Measurements from ENCODE around the gene SLC25A51.

The SLC25A51 gene

GRCh38 chr9:37903647-37904444 lies at the start of gene SLC25A51:
Gene SLC25A51 (minus strand): TSS chr9:37904127. CDS start chr9:37888550, 15,577 bp downstream.
- DNase-seq (ENCODE audit: low spot score) = peak; percentile 93

DNA sequence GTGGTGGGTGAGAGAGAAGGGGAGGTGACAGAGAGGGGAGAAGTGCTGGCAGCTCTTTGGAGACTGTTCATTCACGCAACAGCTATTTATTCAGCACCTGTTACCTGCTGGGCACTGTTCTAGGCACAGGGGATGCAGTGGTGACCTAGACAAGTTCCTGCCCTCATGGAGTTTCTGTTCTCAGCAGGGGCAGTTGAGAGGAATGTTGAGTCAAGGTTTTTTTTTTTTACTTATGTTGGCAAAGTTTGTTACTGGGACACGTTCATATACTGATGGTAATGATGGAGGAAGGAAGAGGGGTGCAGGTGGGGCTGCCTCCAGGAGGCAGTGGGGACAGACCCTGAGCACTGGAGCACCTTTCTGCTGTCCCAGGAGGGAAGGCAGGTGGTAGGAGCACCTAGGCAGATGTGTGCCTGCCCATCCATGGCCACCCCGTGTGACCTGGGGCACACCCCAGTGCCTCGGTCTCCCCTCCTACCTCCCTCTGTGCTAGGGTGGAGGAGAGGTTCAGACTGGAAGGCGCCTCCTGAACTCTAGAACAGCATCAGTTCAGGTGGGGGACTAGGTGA lies 49.4 kb upstream of the SLC25A51 start:
- no peak for DNase-seq (ENCODE audit: low spot score)

DNA sequence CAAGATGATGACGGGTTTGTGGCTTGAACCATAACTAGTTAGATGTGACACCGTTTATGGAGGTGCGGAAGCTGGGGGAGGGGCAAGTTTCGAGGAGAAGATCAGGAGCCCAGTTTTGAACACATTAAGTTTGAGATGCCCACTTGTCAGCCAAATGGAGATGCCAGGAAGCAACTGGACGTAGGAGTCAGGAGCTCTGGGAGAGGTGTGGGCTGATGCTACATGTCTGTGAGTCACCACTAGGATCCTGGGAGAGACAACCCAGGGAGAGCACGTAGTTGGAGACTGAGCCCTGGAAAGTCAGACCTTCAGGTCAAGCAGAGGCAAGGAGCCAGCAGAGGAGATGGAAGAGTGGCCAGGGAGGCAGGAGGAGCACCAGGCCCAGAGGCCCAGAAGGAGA lies 48.8 kb upstream of the SLC25A51 start:
- no peak for DNase-seq (ENCODE audit: low spot score)

DNA sequence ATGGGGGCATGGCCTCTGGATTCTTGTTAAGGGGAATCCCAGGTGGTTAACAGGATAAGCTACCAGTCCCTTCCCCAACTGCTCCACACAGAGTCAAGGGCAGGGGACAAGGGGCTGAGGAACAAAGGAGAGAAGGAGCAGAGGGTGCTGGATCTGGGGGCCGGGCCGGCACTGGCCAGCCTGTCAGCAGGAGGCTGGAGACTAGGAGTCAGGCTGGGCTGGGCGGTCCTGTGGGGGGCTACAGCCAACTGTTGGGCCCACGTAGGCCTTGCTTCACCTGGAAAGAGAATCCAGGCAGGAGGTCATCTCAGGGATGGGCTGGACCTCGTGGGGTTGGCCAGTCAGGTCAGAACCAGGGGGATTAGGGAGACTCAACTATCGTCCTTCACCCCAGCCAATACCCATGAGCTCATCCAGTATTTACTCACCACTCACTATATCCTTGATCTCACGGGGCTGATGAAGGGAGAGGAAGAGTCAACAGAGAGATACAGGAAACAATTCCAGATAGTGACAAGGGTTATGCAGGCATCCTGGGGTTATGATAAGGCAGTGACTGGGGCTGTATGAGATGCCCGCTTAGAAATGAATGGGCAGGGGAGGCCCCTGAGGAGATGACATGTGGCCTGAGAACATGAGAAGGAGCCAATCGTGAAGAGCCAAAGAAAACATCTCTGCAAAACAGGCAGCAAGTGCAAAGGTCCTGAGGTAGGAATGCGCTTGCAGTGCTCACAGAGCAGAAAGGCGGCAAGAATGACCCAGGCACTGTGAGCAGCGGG lies 47.9 kb upstream of the SLC25A51 start:
- DNase-seq (ENCODE audit: low spot score) = no peak

DNA sequence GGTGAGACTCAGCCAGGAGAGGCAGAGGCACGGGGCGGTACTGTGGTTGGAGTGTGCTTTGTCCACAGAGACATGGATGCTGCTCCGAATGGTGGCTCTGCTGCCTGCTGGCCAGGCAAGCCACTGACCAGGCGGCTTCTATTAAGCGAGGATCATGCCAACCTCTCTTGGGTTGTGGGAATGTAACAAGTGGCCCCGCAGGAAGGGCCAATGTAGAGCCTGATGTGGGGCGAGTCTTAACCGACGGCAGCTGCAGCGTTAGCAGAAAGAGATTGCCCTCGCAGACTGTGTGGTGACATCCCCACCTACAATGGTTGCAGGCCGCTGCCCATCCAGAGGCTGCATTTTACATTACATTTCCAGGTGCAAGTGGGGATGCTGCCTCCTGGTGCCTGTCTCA lies 46.6 kb upstream of the SLC25A51 start:
- no peak for DNase-seq (ENCODE audit: low spot score)

DNA sequence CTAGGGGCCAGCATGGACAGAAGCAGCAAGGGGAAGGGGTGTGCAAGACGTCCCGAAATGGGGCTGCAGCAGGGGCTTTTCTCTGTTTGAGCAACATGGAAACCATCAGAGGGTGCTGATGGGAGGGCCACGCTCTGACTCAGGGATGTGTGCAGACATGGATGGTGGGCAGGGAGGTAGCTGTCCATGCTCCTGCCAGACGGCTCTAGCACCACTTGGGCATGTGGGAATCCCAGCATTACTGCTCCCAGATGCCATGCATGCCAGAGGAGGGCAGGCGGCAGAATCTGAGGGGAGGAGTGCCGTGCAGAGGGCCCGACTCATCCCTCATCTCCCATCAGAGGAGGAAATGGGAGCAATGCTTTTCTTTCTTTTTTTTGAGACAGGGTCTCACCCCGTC lies 45.6 kb upstream of the SLC25A51 start:
- DNase-seq (ENCODE audit: low spot score) = no peak

DNA sequence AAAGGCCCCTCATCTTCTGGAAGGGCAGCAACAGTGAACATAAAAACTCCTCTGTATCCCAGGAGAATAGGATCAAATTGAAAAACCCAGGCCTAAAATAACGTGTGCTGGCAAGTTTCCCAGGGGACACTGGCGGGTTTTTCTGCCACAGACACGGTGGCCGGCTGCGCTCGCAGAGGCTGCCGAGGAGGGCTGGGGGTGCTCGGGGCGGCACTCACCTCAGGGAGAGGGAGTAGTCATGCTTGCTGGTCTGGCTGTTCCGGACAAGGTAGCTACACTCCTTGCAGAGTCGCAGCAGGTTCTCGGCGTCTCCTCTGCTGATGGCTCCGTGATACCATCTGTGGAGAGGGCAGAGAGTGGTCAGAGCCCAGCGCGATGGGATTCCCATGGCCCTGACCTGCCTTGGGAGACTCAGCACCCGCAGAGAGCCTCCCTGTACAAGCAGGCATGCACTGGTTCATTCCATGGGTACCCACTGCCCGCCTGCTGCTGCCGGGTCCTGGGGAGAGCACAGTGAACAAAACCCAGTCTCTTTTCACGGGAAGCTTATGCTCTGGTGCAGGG lies 44.6 kb upstream of the SLC25A51 start:
- DNase-seq (ENCODE audit: low spot score) = no peak

- no peak for DNase-seq (ENCODE audit: low spot score)
These were observed 44.0 kb upstream of the SLC25A51 start for GRCh38 chr9:37947977-37948376.

DNA sequence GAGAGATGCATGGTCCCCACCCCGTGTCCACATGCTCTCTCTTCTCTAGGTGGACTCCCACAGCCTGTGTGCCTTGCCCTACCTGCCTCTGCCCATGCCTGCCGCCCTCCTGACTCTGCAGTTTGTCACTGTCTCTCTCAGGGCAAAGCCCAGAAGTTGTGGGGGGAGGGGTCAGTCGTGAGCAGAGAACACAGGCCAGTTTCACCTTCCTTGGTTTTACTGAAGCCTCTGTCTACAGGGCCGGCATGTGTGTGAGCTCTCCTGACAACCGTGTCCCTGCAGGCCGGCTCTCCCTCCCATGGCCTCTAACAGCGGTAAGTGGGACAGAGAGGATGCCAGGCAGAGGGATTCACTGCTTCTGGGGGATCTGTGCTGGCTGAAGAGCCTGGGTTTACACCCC lies 43.5 kb upstream of the SLC25A51 start:
- DNase-seq (ENCODE audit: low spot score) = no peak

- DNase-seq (ENCODE audit: low spot score) = no peak
These were observed 43.0 kb upstream of the SLC25A51 start for GRCh38 chr9:37946971-37947370.

DNA sequence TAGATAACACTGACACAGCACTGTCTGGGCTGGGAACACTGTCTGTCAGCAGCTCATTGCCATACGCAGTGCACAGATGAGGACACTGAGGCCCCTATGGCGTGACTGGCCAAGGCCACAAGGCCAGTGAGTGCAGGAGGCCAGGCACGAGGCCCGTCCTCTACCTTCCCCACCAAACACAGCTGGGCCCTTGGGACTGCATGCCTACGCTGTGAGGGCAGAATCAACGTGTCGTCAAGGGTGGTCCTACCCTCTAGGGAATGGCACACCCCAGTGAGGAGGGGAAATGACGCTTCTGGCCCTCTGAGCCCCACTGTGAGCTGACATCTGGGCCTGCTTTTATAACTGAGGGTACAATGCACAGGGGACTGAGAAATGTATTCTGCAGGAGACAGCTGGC lies 42.1 kb upstream of the SLC25A51 start:
- no peak for DNase-seq (ENCODE audit: low spot score)

GRCh38 chr9:37944671-37945481 lies 40.9 kb upstream of the SLC25A51 start:
- DNase-seq (ENCODE audit: low spot score) = no peak

GRCh38 chr9:37944266-37944650 lies 40.3 kb upstream of the SLC25A51 start:
- no peak for DNase-seq (ENCODE audit: low spot score)

- no peak for DNase-seq (ENCODE audit: low spot score)
These were observed 39.7 kb upstream of the SLC25A51 start for GRCh38 chr9:37943345-37944265.

- DNase-seq (ENCODE audit: low spot score) = no peak
These were observed 38.9 kb upstream of the SLC25A51 start for GRCh38 chr9:37942621-37943344.

DNA sequence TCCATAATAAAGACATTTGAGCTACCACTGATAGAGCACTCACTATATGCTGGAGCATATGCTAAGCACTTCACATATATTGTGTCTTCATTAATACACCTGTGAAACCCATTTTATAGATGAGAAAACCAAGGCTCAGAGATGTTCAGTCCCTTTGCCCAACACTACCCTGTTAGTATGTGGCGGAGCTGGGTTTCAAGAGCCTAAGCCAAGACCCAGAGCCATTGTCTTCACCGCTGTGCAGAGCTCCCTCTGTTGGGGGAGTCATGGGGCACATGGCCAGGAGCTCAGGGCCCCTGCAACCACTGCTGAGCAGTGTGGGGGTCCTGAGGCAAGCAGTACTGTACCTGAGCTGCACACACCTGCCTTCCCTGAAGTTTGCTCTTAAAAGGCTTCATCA lies 37.3 kb upstream of the SLC25A51 start:
- no peak for DNase-seq (ENCODE audit: low spot score)

DNA sequence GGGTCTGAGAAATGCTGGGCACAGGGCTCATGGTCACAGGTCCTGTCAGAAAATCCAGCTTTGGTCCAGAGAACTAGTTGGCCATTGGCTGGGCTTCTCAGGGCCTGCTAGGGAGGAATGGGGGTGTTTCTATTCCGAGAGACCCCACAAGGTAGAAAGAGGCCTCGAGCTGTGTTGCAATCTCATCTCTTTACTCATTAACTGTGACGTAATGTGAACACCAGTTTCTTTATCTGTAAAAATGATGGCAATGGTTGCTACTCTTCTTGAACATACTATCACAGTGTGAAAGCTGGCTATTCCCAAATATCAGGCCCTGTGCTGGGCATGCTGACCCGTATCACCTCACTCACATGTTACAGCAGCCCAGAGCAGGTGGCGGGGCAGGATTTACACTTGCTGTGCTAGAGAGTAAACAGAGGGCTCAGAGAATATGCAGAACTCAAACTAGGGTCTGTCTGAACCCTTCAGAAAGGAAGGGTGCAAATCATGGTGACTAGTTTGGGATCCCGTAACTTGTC lies 35.7 kb upstream of the SLC25A51 start:
- DNase-seq (ENCODE audit: low spot score) = no peak

- DNase-seq (ENCODE audit: low spot score) = no peak
These were observed 34.4 kb upstream of the SLC25A51 start for GRCh38 chr9:37938121-37938891.

DNA sequence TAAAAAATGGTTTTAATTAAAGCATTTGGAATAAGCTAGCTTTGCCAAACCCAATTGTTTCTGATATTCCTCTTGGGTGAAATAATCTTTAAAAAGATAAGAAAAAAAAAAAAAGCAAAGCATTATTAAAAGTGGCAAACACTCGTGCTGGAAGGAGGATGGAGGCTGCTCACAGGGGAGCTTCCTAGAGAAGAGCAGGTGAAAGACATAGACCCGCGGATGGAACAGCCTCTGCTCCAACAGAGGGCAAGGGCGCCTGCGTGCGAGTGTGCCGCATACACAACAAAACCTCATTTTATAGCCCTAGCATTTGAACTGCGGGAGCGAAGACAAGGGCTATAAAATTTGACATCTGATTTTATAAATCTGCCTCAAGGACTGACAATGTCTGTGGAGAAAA lies 33.4 kb upstream of the SLC25A51 start:
- DNase-seq (ENCODE audit: low spot score) = no peak
